ENCODE measurements around the gene GALNT5. TPM values are rescaled to one million over a fixed set of nuclear protein-coding genes. Genes with fewer than 3 reads are reported as not detected.
"Not testable (repeated sequence)": the region's sequence is repeated elsewhere in the genome, so short reads cannot be mapped to it uniquely, and the experiment has no call there.

Gene GALNT5, protein sequence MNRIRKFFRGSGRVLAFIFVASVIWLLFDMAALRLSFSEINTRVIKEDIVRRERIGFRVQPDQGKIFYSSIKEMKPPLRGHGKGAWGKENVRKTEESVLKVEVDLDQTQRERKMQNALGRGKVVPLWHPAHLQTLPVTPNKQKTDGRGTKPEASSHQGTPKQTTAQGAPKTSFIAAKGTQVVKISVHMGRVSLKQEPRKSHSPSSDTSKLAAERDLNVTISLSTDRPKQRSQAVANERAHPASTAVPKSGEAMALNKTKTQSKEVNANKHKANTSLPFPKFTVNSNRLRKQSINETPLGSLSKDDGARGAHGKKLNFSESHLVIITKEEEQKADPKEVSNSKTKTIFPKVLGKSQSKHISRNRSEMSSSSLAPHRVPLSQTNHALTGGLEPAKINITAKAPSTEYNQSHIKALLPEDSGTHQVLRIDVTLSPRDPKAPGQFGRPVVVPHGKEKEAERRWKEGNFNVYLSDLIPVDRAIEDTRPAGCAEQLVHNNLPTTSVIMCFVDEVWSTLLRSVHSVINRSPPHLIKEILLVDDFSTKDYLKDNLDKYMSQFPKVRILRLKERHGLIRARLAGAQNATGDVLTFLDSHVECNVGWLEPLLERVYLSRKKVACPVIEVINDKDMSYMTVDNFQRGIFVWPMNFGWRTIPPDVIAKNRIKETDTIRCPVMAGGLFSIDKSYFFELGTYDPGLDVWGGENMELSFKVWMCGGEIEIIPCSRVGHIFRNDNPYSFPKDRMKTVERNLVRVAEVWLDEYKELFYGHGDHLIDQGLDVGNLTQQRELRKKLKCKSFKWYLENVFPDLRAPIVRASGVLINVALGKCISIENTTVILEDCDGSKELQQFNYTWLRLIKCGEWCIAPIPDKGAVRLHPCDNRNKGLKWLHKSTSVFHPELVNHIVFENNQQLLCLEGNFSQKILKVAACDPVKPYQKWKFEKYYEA
- total RNA-seq: 0.15 TPM

GRCh38 chr2:157257312-157258252 is at the start of gene GALNT5:
Gene GALNT5, plus strand, starts transcription at chr2:157257705. Its CDS starts 378 bp downstream, at chr2:157258083.
- ATAC-seq: peak; percentile 33
- no peak for DNase-seq (ENCODE audit: low spot score)

GRCh38 chr2:157216286-157216965 is 41.1 kb upstream of the GALNT5 start:
- ATAC-seq (no peak), DNase-seq (ENCODE audit: low spot score) (no peak)

DNA sequence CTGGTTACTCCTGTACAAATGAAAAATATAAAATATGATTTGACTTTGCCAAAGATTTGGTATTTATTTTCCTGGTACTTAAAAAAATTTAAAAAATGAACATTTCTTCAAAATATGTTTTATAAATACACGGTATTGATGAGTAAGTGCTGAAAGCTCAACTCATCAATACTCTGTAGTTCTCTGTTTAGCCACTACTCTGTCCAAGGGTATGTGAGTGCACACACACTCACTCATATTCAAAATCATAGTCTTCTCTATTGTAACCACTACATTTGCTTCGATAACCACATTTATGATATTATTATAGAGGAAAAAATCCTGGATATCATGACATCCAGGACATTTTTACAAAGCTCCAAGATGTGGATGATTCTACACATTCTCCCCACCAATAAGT is 40.1 kb upstream of the GALNT5 start:
- DNase-seq (ENCODE audit: low spot score) (no peak), ATAC-seq (no peak)

DNA sequence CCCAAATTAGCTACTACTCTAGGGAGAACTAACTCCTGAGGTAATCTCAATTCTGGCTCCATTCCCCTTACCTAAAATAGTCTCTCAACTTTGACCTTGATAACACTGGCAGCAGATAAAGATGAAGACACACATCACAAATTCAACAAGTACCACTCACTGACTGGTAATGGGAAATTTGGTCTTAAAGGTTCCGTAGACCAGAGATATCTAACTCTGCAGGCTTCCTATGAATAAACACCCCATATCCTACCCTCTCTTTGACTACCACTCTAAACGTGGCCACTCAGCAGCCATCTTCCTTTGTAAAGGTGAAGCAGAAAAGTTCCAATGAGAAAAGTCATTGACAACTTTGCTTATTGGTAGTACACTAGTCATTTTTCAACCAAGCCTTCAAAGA is 38.6 kb upstream of the GALNT5 start:
- ATAC-seq (no peak), DNase-seq (ENCODE audit: low spot score) (no peak)

DNA sequence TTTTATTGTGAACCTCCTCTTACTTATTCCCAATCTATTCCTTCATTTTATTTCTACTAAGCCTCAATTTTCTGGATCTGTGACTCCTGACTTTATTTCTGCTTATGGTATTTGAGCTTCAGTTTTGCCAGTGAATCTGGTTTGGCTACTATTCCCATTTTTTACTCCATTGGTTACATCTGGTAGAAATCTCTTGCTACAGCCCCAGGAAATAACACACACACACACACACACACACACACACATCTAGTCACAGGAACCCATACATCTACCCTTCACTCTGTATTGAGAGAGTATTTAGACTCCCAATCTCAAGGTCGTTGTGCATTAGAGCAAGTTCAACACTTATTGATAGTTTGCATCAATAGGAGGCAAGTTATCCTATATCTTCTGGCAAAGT is 37.0 kb upstream of the GALNT5 start:
- DNase-seq (ENCODE audit: low spot score) (no peak), ATAC-seq (no peak)

DNA sequence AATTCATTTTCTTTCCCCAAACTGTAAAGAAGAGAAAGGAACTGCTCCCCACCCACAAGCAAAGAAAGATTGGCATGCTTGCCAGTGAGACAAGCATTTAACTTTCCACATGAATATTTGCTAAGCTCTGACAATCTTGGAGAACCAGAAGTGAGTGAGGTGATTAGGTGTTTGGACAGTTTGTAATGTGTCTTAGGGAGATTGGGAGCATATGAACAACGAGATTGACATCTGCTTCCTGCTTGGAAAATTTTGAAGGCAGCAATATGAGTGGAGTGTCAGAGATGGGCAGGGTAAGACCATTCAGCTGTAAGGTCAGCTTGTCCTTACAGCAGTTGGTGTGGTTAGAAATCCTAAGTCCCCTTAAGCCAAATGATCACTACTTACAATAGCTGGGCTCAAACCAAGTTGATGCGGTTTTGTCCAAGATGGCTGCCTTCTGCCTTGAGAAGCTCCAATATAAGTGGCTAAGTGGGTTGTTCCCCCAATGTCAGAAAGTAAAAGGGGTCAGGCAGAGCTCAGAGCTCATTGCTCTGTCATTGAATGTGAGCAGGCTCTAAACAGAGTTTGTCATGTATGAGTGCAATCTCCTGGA is 36.0 kb upstream of the GALNT5 start:
- ATAC-seq (no peak), DNase-seq (ENCODE audit: low spot score) (no peak)

DNA sequence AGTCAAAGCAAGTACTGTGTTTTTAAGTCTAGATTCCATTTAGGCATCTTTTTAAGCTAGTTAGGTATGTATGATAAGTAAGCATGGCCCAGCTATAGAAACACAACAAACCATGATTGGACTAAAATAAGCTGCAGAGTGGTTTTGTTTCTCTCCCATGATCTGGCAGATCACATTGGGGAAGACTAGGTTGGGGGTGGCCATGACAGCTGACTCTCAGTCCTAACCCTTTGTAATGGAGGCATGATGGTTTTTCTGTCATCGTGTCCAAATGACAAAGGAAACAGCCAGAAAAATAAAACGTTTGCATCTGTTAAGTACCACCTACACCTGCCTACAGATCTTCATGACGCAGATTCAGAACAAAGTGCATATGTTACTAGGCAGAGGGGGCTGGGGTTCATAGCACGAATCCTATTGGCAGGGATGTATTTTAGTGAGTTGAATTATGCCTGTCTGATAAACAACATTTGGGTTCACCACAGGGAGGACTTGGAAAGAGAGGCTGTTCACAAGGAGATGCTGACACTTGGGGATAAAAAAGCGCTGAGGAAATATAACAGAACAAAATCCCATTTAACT is 33.8 kb upstream of the GALNT5 start:
- no peak for ATAC-seq
- DNase-seq (ENCODE audit: low spot score): no peak

- ATAC-seq; DNase-seq (ENCODE audit: low spot score): not testable (repeated sequence)
Observed at GRCh38 chr2:157224448-157224847, 33.1 kb upstream of the GALNT5 start.

- ATAC-seq (no peak), DNase-seq (ENCODE audit: low spot score) (no peak)
Observed at GRCh38 chr2:157227592-157227991, 29.9 kb upstream of the GALNT5 start.

- ATAC-seq: no peak
- DNase-seq (ENCODE audit: low spot score): no peak
Observed at GRCh38 chr2:157228946-157229345, 28.6 kb upstream of the GALNT5 start.

DNA sequence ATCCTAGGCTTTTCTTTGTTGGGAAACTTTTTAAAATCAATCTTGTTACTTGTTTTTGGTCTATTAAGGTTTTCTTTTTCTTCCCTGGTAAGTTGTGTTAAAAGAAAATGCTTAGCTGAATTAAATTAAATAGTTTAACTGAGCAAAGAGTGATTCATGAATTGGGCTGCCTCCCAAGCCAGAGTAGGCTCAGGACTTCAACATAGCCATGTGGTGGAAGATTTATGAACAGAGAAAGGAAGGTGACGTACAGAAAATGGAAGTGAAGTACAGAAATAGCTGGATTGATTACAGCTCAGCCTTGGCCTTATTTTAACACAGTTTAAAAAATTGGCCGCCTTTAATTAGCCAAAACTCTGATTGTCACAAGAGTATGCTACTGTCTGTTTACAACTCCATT is 27.9 kb upstream of the GALNT5 start:
- DNase-seq (ENCODE audit: low spot score) (no peak), ATAC-seq (no peak)

GRCh38 chr2:157231476-157231875 is 26.0 kb upstream of the GALNT5 start:
- DNase-seq (ENCODE audit: low spot score) (no peak), ATAC-seq (no peak)

GRCh38 chr2:157233506-157233905 is 24.0 kb upstream of the GALNT5 start:
- DNase-seq (ENCODE audit: low spot score): no peak
- no peak for ATAC-seq

- ATAC-seq: no peak
- DNase-seq (ENCODE audit: low spot score): no peak
Observed at GRCh38 chr2:157236404-157236803, 21.1 kb upstream of the GALNT5 start.

- ATAC-seq: no peak
Observed at GRCh38 chr2:157238296-157238695, 19.2 kb upstream of the GALNT5 start.

GRCh38 chr2:157244691-157245090 is 12.8 kb upstream of the GALNT5 start:
- DNase-seq (ENCODE audit: low spot score): no peak
- no peak for ATAC-seq

More at GRCh38 chr2:157238296-157238695, 19.2 kb upstream of the GALNT5 start:
- DNase-seq (ENCODE audit: low spot score): no peak

- ATAC-seq (no peak), DNase-seq (ENCODE audit: low spot score) (no peak)
Observed at GRCh38 chr2:157245144-157245840, 12.2 kb upstream of the GALNT5 start.

DNA sequence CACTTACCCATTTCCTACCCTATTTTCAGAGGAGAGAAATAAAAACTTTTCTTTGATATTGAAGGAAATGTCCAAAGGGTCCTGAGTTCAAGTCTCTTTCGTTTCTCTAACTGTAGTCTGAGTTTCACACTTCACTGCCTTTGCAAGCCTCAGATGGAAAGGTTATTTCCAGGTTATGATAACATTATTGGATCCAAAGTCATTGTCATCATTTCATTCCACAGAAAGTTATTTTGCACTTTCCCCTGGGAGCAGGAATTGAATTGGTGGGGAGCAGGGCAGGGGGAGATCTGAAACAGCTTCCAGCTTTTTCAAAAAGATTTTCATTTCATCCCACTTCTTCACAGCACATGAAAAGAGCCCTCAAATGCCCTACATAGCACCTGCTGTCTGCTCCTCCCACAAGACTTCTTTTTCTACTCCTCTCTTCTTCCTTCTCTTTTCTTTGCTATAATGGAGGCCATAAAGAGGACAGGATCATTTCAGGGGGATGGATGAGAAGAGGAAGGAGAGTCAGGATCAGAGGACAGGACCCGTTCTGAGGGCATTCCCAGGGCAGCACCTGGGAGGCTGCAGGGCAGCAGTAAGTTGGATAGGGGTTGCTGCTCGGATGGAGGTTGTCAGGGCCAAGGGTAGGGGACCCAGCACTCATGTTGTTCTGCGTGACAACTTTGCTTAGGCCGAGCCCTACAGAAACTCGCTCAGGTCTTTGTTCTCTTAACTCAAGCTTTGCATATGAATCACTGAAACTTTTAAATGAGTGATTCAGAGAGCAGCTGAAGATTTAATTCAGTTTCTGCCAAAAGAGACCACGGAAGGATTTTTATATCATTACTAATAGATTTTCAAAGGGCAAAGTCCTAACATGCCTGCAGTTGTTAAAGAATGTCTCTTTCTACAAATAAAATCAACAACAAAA is 11.4 kb upstream of the GALNT5 start:
- DNase-seq (ENCODE audit: low spot score): no peak
- no peak for ATAC-seq
